Activated CD4-positive, alpha-beta T cell treated with anti-CD3 and anti-CD28 coated beads, Interleukin-2, amount 50 U/mL, for 1 hour (primary cell): ENCODE results near the gene P2RX3.
"Not testable (repeated sequence)": the region's sequence is repeated elsewhere in the genome, so short reads cannot be mapped to it uniquely, and the experiment has no call there.

Experiments
- DNase-seq: peaks from one replicate; pipeline ENCODE4 v3.0.0-alpha.2; 2020

P2RX3 gene

DNA sequence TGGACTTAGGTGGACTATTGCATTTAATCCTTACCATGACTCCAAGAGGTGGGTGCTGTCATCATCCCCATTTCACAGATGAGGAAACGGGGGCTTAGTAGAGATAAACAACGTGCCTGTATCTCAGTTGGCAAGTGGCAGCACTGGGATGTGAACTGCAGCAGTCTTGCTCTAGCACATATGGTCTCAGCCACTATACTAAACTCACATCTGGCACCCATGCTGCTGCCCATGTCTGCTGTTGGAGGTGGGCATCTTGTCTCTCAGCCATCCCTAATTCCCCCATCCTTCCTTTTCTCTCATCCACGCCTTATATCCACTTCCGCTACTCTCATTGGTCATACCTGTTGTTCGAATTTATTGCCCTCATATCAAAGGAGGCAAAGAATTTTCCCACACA is 39.0 kb downstream of the P2RX3 start:
- DNase-seq: no peak

DNA sequence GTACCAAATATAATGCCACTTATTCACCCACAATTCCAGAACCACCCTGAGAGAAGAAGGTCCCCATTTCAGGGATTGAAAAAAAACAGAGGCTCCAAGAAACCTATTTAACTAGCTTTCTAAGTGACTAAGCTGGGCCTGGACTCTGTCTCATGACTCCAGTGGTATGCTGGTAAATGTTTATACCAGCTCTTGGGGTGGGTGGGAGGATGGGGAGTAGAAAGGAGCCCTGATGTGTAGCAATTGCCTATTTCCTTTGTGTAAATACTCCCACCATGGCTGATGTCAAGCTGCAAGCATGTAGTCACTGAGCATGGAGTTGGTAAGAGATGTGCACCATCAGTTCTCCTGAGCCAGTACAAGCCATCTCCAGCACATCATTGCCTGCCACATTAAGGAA is 40.0 kb downstream of the P2RX3 start:
- DNase-seq: no peak

DNA sequence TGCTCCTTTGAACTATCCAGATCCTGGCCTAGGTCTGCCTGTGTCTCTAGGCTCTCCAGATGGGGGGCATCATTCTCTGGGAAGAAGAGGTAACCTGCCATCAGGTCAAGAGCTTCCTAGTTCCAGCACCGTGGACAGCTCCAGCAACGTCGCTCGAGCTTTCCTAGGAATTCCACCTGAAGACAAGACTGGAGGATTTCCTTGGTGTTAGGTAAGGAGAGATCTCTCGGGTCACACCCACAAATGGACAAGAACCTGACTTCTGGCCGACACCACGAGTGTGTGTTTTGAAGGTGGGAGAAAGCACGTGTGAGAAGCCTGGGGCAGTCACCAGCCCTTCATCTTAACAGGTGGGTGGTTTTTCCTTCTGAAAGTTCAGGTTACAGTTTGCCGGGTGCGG is 41.6 kb downstream of the P2RX3 start:
- no peak for DNase-seq

DNA sequence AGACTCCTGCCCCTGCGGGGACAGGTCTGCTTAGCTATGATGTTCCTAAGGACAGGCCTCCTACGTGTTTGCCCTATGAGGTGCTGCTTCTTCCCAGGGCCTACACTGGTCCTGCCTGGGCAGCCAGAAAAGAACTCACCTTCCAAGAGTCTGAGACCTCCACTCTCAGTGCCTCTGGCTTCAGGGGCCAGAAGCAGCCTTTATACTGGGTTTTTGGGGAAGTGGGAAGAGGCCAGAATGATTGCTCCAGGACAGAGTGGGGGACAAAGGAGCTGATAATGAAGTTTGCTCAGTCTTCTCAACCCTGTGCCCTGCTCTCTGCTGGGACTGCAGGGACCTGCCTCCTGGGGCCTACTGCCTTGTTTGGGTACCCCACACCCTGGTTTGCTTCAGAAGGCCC is 42.8 kb downstream of the P2RX3 start, which contains the start of gene PRG3:
Gene PRG3 (minus strand): TSS at position 176 of the 400 bp plus-strand sequence. CDS start 442 bp downstream, outside the sequence.
- no peak for DNase-seq

DNA sequence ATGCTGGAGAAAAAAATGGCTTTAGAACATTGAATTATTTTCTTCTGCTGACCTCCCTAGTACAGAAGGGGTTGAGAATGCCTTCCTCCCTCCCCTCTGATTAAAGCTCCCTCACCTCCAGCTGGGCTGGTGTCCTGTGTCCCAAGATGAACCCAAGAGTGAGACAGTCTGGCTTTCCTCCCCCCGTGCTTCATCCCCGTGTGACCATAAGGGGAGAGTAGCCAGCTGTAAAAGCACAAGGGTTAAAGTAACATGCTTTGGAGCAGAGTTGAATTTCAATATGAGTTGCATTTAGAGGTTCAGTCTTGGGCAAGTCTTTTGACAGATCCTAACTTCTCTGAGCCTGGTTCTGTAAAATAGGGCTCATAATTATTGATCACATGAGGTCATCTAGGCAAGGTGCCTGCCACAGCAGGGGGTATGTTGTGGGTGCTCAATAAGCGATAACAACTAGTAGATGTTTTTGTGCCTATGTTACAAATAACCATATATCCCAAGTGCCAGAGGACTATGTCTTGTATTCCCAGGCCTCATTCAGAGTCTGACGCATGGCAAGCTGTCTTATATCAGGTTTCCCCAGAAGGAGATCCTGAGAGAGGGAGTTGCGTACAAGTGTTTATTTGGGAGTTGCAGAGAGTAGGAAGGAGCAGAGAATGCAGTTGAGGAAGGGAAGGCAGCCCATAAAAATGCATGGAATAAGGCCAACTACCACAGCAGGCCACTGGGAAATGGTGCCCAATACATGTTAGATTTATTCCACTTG is 48.2 kb downstream of the P2RX3 start:
- no peak for DNase-seq

DNA sequence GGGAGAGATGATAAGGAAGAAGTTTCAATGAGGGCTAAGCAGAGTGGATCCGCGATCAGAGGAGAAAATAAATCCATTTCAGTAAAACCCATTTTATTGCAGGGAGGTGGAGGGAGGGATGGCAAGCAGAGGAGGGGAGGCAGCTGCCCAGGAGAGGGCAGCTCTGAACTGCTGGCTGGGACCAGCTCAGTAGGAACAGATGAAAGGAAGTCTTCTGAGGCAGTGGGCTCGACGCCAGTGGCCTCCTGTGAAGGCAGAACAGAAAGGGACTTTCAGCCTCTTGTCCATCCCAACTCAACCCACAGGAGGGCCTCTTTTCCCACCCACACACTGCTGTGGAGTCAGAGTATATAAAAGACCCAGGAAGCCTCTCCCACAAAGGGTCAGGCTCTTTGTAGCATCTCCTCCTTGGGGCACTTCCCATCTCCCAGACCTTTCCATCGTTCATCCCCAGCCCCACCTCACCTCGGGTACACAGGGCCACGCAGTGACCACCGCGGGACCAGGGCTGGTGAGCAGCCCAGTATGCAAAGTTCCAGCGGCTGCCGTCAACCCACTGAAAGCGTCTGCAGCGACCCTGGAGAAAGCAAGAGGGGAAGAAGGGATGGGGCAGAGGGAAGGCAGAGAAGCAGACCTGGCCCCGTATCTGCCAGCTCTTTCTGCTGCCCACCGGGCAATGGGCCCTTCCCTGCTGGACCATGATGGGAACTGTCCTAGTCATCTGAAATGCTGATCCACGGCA is 49.3 kb downstream of the P2RX3 start:
- DNase-seq: no peak

DNA sequence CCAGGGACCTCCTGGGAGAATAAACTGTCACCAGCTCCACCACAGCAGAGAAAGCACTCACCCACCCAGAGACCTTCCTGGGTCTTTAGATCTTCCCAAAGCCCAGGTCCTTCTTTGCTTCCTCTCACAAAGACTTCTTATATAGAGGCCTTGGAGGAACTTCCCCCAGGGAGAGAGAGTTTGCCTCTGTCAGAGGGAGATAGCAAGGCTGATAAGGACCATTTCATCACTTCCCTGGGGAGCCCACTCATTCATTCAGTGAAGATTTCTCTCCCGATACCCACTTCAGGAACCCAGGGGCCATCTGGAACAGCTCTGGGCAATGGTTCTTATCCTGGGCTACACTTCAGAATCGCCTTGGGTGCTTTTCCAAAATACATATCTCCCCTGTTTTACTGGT is 52.4 kb downstream of the P2RX3 start, which contains the start of gene PRG2:
Gene PRG2 (minus strand): TSS at position 116 of the 400 bp plus-strand sequence. CDS start 706 bp downstream, outside the sequence.
- no peak for DNase-seq

DNA sequence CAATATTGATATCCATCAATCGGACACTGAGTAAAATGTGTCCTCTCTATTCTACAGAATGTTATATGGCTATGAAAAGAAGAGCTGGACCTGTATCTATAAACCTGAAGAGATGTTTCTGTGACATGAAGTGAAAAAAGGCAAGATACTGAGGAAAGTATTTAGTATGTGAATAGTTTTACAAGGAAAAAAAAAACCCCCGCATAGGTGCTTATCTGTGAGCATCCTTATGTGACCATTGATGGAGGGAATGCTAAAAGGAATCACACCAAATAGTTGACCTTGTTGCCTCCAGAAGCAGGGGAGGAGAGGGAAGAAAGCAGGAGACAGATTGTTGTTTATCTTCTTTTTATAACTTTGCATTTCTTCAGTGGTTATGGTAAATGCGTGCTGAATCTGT is 53.0 kb downstream of the P2RX3 start:
- DNase-seq: no peak

DNA sequence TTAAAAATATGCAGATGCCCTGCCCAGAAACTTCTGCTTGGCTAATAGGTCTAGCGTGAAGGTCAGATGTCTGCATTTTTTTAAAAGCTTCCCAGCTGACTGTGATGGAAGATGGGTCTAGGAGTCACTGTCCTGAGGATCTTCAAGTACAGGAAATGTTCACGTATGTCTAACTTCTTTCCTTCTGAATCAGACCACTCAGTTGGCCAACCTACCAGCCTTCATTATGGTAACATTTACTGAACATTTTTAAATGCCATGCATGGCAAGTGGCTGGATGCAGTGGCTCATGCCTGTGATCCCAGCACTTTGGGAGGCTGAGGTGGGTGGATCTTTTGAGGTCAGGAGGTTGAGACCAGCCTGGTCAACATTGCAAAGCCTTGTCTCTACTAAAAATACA is 53.4 kb downstream of the P2RX3 start:
- DNase-seq: no peak

DNA sequence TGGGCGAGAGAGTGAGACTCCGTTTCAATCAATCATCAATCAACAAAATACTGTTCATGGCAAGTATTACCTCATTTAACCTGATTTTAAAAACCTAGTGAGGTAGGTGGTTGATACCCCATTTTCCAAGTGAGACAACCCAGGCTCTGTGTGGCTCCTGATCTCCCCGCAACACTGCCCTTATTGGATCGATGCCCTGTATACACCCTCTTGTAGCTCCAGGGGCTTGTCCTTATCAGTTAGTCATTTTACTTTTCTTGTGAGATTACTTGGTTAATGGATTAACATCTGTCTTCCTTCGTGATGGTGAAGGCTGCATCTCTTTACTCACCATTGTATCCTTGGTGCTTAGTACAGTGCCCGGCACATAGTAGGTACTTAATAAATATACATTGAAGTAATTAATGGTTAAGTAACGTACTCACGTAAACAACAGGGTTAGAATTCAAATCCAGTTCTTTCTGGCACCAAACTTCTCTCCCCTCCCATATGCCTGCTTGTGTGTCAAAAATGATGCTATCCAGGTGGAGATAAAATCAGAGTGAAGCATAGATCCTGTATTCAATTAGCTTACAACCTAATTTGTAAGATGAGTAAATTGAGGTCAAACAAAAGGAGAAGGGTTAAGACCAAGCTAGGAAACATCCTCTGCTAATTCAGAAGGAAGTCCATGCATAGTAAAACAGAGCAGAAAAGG is 54.1 kb downstream of the P2RX3 start:
- DNase-seq: no peak

DNA sequence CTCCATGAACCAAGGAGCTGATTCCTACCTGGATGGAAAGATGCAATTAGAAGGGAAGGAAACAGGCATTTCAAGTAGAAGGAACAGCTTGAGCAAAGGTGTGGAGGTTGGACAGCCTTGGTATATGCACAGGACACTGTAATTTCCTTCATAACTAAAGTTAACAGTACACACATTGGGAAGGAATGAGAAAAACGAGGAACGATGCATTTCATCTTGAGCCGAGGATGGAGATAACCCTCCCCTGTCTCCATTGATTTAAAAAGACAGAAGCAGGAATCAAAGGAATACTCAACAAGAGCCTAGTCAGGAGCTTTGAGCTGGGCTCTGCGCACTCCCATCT is 54.6 kb downstream of the P2RX3 start:
- DNase-seq: no peak

DNA sequence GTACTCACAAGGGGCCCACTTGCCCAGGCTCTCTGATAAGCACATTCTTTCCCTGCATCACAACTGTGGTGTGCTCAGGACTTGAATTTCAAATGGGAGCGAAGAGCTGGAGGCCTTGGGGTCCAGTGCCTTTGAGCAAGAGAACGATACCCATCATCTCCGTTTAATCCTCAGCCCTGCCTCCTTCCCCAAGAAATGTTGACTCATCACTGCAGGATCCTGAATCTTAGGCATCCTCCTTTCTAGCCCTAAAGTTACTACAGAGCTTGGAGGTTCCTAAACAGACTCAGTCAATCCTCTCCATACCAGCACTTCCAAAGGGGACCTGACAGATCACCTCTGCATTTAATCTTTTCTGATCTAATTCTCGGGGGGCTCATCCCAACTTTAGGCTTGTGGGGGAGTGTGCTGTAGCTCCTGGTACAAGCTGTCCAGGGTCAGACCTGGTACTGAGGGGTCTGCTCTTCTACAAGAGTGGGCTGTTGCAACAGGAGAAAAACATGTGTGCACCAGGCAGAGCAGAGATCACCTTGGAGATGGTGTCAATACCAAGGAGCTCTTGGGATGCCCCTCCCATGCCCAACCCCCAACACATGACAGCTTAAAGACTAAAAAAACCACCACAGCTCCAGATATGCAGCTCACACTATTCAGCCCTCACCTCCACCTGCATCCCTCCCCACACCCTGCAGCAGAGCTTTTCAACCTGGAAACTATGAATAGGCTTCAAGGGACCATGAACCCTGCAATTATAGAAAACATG is 56.2 kb downstream of the P2RX3 start:
- DNase-seq: no peak

DNA sequence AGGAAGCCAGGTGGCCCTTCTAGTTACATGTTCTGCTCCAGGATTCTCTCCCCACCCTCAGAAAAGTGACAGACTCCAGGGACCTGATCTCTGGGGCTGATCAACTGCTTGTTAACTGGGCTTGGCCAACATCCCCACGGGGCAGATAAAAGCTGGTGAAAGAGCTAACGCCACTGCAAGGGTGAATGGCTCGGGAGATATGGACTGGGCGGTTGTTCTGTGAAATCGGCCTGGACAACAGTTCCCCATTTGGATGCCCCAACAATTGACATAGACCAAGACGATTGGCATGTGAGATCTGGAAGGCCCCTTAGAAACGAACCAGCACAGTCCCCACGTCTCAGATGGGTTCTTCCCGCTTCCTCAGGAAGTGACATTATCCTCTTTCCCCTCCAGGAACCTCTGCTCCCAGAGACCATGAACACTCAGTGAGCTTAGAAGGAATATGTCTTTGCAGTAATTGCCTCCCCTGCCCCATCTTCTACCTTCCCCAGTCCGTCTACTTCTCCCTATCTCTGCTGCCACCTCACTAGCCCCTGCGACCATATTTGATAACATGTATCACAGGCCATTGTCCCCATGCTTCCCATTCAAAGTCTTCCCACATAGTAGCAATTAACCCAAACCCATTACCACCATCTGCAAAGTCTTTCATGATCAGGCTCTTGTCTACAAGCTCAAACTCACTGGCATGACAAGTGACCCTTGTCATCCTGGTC is 57.9 kb downstream of the P2RX3 start:
- no peak for DNase-seq

DNA sequence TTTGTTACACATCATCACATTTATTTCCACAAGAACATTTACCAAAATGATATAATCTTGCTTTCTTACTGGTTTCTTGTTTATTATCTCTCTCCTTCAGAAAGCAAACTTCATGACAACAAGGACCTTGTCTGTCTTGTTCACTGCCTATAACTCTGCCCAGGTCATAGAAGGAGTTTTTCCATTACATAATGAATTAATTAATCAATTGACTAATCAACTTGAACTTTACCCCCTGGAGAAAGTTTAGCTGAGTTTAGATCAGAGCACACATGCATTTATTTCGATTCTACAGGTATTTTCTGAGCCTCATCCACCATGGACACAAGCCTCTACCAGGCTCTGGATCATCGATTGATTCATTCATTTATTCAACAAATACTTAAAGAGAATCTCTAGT is 58.6 kb downstream of the P2RX3 start:
- DNase-seq: no peak

DNA sequence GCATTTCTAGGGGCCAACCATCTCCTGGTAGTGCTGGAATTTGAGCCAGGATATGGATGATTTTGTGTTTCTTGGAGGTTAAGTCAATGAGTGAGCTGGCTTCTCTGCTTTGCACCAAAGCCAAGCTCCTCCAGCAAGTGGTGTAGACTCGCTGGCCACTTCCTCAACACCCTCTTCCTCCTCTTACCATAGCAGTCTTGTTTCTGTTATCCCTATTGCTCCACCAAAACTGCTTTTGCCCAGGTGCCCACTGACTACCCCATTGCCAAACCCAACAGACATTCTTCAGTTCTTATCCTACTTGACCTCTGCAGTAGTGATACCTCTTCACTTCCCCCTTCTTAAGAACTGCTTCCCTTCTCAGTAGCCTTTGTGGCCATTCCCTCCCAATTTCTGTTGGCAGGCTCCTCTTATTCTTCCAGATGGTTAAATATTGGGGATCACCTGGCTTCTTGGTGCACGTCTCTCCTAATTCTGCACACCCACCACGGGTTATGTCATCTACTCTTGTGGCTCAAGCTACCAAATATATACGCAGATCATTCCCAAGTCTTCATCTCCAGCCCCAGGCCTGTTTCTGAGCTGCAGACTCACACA is 59.3 kb downstream of the P2RX3 start:
- no peak for DNase-seq

DNA sequence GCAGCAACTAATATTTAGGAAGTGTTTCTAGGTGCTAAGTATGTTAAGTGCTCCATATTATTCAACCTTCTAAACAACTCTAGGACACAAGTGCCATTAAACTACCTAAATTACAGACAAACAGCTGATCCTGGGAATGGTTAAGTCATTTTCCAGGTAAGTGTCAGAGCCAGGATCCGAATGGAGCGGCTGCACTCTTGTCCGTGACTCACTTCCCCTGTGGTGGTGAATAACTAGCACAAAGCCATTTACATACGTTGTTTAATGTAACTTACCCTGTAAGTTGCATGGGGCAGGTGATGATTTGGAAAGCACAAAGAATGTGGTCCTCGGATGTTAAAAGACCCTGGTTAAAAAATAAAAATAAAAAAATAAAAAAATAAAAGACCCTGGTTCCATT is 61.1 kb downstream of the P2RX3 start:
- no peak for DNase-seq

DNA sequence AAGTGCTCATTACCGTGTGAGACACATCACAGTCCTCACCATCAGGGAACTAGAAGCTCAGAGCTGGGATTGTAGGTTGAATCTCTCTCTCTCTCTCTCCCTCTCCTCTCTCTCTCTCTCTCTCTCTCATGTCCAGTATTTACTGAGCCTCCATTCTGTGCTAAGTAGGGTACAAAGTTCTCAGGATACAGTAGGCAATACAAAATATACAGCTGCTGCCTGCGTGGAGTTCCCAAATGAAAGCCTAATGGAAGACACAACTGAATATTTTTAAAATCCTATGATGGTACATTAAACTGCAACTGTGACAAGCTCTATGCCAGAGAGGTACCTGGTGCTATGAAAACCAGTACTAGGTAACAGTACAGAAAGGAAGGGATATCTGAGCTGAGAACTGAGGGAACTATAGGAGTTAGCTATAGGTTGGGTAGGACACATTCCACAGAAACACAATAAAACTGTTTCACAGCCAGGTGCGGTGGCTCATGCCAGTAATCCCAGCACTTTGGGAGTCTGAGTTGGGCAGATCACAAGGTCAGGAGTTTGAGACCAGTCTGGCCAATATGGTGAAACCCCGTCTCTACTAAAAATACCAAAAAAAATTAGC is 61.9 kb downstream of the P2RX3 start:
- no peak for DNase-seq

DNA sequence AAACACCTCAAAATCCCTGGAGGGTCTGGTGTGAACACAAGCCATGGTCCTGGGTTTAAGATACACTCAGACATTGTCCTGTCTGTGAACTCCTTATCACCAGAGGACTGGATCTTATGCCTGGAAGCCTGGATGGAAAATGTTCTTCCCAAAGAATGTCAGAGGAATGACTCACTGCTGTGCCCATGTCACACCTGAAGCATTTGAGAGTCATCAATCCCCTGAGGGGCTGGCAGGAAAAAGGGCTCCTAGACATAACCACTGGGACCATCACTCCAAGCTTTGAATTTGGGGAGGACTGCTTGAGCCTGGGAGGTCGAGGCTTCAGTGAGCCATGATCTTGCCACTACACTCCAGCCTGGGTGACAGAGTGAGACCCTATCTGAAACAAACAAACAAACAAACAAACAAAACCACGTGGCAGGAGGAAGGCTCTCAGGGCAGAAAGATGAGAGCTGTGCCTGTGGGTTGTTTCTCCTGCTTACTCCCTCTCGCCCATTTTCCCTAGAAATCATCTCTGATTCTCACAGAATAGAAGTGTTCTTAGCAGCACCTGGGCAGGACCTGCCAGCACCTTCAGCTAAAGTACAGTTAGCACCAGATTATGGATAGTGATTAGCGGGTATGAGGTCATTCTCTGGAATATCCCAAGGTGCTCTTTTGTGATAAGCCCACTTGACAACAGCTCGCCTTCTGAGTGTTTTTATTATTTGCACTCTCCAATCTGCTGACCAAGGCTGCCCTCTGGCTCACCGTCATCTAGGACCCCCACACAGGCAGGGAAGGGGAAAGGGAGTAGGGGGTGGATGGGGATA is 64.2 kb downstream of the P2RX3 start:
- no peak for DNase-seq

DNA sequence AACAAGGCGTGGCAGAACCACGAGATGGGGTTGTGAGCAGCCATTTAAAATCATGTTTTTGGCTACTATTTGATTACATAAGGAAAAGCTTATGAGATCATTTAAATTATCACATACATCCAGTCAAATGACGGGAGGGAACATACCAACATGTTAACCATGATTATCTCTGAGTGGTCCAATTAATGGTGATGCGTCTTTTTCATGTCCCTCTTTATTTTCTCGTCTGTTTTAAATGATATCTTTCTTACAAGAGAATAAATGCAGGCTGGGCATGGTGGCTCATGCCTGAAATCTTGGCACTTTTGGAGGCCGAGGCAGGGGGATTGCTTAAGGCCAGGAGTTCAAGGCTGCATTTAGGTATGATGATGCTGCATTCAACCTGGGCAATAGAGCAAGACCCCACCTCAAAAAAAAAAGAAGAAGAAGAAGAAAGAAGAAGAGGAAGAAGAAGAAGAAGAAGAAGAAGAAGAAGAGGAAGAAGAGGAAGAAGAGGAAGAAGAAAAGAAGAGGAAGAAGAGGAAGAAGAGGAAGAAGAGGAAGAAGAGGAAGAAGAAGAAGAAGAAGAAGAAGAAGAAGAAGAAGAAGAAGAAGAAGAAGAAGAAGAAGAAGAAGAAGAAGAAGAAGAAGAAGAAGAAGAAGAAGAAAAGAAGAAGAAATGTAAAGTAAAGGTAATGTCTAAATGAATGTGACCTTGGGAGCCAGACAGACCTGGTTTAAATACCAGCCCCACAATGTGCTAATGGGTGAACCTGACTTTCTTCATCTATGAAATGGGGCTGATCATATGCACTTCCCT is 65.0 kb downstream of the P2RX3 start:
- DNase-seq: not testable (repeated sequence)

DNA sequence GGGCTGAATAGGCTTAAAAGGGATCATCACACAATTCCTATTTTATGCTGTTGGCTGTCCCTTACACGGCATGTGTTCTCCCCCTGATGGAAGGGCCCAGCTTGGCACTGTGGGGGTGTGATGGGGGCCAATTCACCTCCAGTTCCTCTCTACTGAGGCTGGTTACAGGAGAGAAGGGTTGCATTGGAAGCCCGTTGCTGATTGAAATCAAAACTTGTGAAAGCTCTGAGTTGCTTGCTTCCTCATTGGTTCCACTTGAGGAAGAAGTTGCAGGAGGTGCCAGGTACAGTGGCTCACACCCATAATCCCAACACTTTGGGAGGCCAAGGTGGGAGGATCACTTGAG is 65.6 kb downstream of the P2RX3 start:
- no peak for DNase-seq
